Stimulated activated CD8-positive, alpha-beta memory T cell treated with anti-CD3 and anti-CD28 coated beads, Interleukin-15, amount 100 ng/mL, for 48 hours (primary cell): ENCODE measurements around the gene CCL7.
A peak's percentile ranks its signal among the peaks of the same experiment; 100 is the strongest.

Experiments used
- DNase-seq, 2 donors: peaks; one replicate each; pipeline ENCODE4 v3.0.0-alpha.2; 2020; ENCODE audit warnings: low read depth in 2 of 2

CCL7 gene

DNA sequence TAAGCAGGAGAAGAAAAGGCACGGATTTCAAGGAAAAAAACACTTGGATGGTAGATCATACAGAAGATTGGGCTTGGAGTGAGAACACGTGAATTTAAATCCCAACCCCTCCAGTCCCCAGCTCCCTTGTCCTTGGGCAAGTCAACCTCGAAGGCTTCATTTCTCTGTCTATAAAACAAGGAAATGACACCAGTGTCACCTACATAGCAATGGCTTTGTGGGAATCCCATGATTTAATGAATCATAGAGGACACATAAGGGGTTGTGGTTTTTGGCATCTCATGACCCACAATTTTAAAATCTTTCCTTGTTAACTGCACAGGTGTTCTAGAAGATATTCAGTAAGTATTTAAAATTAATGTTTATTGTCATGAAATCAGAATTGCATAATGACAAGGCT is 23.1 kb upstream of the CCL7 start:
- no peak for DNase-seq

DNA sequence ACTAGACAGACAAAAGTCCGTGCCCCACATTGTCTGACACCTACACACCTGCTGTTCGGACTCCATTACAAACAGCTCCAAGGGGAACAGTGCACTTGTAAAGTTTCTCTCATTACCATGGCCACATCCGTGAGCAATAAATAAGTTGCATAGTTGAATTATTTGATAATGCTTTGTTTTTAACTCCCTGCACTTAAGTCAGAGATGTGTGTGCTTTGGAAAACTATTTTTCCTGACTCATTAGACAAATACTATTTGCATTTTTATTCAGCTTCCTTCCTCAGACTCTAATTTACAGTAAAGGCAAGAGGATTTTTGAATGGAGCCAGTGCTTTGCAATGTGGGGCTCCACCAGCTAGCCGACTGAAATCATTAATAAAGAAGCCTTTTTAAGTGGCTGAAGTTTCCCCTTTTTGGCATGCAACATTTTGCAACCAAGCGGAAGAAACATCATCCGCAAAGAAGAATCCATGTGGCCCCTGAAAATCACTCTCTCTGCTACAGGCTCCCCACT is 21.5 kb upstream of the CCL7 start:
- DNase-seq, result no peak

DNA sequence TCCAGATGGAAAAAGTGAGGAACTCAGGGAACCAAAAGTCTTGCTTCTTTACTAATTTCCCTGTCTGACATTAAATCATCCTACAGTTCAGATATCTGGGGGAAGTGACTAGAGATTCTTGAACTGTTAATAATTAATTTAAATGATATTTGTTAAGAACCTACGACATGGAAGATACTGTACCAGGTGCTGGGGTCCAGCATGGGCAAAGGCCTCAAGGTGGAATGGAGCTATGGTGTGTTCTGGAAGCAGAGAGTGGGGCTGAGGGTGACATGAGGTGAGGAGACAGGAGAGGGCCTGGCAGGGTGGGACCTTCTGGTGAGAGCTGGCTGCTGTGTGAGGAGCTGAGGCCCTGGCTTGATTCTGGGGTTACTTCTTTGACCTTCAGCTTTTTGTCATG is 21.0 kb upstream of the CCL7 start:
- no peak for DNase-seq

DNA sequence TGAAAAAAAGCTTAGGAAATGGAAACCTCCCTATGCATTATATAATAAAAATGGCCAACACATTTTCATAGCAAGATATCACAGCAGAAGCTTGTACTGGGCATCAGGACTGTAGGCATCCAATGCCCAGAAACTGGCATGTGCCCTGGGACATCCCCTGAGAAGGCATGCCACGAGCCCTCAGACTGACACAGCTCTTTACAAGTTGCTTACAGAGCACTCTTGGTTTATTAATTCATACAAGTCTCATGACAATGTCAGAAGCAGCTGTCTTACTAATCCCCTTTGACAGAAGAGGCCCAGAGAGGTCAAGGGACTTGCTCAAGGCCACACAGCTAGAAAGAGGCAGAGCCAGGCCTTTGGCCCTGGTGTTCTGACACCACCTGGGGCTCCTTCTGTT is 20.5 kb upstream of the CCL7 start:
- no peak for DNase-seq

DNA sequence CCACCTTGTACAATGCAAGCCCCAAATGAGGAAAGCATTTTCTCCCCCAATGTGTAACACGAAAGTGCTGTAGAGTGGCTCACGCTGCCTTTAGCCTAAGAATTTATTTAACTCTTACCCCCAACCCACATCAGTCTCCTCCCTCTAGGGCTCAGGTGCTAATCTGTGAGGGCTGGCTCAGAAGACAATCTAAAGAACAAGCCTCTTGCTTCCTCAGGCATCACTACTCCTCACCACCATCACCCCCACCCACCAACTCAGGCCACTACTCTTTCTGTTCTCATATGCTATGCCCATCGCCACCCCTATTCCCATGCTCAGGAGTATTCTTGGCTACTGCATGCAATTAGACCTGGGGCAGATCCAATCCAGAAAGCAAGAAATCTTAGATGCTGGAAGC is 18.8 kb upstream of the CCL7 start:
- no peak for DNase-seq

DNA sequence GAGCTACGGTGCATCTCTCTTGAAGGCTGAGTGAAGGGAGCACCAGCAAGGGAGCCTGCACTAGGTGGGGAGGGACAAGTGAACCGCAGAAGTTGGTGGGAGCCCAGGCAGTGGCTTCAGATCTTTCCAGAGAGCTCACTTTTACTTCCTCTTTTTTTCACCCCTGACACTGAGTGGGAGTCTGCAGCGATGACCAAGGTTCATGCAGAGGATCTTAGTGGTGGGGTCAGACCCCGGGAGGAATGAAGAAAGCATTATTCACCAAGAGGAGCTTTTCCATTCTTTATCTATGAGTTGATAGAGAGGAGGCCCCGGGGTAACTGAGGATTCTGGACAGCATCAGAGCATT is 18.0 kb upstream of the CCL7 start:
- no peak for DNase-seq

DNA sequence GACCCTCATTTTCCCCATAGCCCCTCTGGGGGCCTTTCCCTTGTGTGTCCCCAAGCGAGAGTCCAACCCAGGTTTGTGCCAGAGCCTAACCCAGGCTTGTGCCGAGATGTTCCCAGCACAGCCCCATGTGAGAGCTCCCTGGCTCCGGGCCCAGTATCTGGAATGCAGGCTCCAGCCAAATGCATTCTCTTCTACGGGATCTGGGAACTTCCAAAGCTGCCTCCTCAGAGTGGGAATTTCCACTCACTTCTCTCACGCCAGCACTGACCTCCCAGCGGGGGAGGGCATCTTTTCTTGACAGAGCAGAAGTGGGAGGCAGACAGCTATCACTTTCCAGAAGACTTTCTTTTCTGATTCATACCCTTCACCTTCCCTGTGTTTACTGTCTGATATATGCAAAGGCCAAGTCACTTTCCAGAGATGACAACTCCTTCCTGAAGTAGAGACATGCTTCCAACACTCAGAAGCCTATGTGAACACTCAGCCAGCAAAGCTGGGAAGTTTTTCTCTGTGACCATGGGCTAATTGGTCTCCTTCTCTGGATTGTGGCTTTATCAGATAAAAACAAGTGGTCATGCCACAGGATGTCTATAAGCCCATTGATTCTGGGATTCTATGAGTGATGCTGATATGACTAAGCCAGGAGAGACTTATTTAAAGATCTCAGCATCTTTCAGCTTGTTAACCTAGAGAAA is 17.4 kb upstream of the CCL7 start:
- no peak for DNase-seq

DNA sequence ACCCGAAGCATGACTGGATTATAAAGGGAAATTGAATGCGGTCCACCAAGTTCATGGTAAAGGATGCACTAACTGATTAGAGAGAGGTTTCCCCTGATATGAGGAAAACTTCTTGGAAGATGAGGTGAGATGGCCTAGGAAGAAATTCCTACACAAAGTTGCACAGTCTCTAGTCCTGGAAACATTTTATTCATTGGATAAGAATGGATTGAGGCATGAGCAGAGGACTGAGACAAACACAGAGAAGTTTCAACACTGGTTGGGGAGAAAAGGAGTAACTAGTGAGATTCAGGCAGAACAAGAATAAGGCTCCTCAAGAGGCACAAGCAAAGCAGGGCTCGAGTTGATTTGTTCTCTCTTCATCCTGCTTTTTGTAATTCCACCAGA is 16.9 kb upstream of the CCL7 start:
- DNase-seq, result no peak

DNA sequence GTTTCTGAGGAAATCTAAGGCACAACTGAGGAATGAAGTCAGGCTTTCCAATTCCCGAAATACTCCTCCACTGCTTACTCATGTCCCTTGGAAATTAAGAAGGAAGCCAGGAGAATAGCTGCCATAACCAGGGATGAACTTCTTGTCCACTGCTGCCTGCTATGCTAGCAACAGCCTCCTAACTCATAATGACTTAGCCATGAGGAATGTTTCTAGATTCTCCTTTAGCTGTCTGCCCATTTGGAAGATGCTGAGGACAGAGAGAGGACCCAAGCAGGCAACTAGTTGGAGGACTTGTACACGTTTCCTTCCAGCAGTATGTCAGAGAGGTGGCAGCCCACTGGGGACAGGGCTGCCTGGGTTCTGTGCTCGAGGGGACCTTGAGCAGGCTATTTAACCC is 15.9 kb upstream of the CCL7 start:
- no peak for DNase-seq

DNA sequence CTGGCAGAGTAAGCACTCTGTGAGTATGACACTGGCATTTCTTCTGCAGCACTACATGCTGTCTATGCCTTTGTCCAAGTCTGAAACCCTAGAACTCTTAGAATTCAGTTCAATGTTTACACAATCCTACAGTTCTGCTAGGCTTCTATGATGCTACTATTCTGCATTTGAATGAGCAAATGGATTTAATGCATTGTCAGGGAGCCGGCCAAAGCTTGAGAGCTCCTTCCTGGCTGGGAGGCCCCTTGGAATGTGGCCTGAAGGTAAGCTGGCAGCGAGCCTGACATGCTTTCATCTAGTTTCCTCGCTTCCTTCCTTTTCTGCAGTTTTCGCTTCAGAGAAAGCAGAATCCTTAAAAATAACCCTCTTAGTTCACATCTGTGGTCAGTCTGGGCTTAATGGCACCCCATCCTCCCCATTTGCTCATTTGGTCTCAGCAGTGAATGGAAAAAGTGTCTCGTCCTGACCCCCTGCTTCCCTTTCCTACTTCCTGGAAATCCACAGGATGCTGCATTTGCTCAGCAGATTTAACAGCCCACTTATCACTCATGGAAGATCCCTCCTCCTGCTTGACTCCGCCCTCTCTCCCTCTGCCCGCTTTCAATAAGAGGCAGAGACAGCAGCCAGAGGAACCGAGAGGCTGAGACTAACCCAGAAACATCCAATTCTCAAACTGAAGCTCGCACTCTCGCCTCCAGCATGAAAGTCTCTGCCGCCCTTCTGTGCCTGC is 15.2 kb upstream of the CCL7 start, which contains the start of gene CCL2:
CCL2 (plus strand) TSS at position 635 of the 730 bp plus-strand sequence; CDS start at position 700, 65 bp downstream.
- no peak for DNase-seq

DNA sequence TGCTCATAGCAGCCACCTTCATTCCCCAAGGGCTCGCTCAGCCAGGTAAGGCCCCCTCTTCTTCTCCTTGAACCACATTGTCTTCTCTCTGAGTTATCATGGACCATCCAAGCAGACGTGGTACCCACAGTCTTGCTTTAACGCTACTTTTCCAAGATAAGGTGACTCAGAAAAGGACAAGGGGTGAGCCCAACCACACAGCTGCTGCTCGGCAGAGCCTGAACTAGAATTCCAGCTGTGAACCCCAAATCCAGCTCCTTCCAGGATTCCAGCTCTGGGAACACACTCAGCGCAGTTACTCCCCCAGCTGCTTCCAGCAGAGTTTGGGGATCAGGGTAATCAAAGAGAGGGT is 14.7 kb upstream of the CCL7 start:
- no peak for DNase-seq

DNA sequence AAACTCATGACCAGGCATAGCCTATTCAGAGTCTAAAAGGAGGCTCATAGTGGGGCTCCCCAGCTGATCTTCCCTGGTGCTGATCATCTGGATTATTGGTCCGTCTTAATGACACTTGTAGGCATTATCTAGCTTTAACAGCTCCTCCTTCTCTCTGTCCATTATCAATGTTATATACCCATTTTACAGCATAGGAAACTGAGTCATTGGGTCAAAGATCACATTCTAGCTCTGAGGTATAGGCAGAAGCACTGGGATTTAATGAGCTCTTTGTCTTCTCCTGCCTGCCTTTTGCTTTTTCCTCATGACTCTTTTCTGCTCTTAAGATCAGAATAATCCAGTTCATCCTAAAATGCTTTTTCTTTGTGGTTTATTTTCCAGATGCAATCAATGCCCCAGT is 14.2 kb upstream of the CCL7 start:
- DNase-seq, result no peak

DNA sequence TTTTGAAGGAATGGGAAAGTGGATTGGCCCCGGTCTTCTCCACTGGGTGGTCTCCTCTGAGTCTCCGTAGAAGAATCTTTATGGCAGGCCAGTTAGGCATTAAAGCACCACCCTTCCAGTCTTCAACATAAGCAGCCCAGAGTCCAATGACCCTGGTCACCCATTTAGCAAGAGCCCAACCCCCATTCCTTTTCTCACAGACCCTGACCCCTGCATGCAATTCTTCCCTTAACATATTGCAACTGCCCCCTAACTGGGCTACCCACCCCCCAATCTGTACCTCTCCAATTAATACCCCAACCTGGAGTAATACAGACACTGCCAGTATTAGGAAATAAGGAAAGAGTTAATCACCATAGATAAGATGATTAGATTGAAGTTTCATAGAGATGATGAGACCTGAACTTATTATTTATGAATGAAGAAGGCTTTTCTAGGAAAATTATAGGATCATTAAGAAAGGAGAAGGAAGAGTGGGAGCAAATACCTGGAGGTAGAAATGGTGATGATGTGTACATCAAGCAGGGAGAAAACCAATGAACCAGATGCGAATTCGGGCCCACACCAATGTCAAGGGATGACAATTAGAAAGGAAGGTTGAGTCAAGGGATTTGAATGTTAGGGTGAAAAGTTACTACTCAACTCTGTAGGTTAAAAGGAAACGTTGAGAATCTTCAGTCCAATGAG is 12.6 kb upstream of the CCL7 start:
- DNase-seq, result no peak

DNA sequence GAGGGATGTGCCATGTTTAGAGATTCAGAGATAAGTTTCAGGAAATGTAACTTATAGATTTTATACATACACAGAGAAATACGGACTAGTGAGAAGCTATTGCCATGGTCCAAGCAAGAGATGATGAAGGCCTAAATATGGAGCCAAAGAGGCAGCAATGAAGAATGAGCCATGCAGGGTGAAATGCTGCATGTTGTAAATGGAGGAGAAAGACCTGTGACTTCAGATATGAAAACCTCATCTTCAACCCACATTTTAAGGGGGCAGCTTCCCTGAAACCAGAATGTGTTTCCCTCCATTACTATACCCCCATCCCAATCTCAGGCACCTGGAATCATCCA is 12.1 kb upstream of the CCL7 start:
- DNase-seq, result no peak

DNA sequence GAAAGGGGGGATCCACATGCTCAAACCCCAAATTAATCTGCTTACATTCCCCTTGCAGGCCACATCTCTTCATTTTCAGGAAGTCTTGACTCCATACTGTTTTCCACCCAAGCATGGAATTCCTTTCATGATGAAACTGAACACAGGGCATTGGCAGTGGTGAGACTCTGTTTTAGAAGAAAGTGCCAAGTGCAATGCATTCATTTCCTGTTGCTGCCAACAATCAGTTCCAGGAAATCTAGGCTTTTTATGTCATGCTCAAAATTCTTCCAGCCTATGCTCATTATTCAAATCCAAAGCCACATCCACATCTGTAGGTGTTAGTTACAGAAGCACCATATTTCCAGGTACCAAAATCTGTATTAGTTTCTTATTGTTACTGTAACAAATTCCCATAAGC is 10.9 kb upstream of the CCL7 start:
- no peak for DNase-seq

DNA sequence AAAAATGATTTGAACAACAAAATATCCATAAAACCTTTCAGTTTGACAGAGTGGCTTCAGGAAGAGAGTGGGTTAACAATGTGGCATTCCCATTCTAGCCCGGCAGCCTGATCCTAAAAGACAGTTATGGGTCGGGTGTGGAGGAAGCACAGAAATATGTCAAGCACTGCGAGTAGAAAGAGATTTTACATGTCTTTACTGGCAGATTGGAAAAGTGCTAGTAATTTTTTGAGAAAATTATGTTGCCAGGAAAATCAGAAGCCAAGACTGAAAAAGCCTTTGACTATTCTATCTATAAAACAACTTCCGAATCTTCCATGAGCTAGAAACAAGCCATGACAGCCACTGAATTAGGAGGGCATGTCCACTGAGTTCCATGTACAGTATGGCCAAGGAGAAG is 9.2 kb upstream of the CCL7 start:
- DNase-seq, result no peak

DNA sequence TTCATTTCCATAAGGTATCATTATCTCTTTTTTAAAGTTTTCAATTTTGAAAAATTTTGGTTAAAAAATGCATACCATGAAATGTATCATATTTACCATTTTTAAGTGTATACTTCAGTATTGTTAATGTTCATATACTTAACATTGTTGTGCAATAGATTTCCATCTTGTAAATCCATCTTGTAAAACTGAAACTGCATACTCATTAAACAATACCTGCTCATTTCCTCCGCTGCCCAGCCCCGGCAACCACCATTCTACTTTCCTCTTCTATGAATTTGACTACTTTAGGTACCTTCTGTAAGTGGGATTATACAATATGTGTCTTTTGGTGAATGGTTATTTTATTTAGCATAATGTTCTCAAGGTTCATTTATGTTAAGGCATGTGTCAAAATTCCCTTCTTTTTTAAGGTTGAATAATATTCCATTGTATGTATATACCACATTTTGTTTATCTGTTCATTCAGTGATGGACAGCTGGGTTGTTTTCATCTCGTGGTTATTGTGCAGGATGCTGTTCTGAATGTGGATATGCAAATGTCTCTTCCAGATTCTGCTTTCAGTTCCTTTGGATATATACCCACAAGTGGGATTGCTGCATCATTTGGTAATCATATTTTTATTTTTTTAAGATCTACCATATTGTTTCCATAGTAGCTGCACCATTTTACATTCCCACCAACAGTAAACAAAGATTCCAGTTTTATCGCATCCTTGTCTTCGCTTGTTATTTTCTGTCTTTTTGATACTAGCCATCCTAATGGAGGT is 8.3 kb upstream of the CCL7 start:
- peak in 1 of 2 donors; percentile 2 for DNase-seq

DNA sequence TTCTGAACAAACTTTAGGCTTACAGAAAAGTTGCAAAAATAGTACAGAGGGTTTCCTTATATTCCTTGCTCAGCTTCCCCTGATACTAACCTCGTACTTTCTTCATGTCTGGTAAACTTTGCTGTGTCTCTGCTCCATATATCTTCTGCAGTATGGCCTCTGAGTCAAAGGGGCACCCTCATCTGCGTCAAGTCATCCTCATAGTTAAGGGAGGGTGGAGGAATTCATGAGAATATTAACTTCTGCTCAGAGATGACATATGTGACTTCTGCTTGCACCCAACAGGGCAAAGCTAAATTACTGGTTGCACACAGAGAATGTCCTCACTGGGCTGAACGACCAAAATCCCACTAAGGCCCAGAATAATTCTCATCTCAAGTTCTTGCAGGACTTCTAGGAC is 4.3 kb upstream of the CCL7 start:
- DNase-seq, result no peak

DNA sequence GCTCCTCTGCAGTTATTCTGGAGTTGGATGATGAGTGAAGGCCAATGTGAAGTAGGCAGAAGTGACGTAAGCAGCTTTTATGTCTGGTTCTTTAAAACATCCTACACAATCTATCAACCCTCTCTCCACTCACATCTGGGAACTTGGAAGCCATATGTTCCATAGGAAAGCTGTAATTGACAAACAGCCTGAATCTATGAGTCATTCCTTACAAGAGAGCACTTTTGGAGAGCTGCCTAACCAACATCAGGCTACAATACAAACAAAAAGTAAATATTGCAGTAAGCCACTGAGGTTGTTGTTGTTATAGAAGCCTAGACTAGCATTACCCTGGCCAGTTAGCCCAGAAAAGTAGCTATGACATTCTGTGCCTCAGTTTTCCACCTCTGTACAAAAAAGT is 5.9 kb downstream of the CCL7 start:
- no peak for DNase-seq

DNA sequence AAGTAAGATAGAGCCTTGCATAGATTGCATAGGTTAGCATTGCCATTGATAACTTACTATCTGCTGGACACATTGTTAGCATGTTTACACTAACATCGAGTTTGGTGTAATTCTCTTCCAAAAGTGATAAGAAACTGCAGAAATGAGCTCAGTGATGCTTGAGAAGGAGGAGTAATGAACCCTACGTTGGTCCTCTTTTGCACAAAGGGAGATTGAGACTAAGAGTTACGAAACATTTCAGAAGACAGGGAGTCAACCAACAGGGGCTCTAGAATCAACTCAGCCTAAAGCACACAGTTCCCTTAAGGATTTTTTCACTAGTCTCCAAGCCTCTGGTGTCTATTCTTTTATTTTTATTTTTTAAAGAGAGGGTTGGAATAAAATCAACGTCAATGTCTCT is 6.8 kb downstream of the CCL7 start:
- no peak for DNase-seq

DNA sequence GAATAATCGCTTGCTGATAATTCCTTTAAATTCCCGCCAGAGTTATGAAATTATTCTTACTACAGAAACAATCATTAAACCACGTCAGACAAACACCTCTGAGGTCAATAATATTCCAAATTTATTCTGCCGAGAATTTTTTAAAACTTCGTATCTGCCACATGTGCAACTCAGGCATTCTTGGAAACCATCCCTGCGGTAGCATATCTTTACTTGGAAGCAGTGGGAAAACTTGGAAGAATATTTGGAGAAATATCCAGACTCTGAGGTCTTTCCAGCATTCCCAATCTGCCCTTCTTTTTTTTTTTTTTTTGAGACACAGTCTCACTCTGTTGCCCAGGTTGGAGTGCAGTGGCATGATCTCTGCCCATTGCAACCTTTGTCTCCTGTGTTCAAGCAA is 13.6 kb downstream of the CCL7 start:
- DNase-seq, result no peak

DNA sequence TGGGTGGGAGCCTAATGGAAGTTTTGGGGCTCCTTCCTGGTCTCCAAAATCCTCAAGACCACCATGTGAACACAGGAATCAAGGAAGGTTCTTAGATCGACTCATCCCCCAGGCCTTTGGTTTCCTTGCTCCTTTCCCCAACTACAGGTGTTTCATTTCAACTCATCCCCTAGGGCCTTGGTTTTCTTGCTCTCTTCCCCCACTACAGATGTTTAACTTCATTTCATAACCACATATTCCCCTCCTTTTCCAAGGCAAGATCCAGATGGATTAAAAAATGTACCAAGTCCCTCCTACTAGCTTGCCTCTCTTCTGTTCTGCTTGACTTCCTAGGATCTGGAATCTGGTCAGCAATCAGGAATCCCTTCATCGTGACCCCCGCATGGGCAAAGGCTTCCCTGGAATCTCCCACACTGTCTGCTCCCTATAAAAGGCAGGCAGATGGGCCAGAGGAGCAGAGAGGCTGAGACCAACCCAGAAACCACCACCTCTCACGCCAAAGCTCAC is 15.3 kb downstream of the CCL7 start, which contains the start of gene CCL11:
CCL11 (plus strand) TSS at position 457 of the 507 bp plus-strand sequence. CDS start 67 bp downstream, outside the sequence.
- DNase-seq, result no peak
